Motor neuron (in vitro differentiated cells): ENCODE data around the gene UBE2E2. TPM values are rescaled to one million over a fixed set of nuclear protein-coding genes. Genes with fewer than 3 reads are reported as not detected.
A peak's percentile ranks its signal among the peaks of the same experiment; 100 is the strongest.

Experiments used
- ATAC-seq, 8 experiments: fragments of 200-7000 bp; cut with Tn5 transposase; replicated peaks in 6 of 8; 2 replicates each; pipeline ENCODE4 v1.8.0; 2021; ENCODE audit warnings: mild to moderate bottlenecking in 8 of 8, moderate library complexity in 8 of 8
- H3K27ac ChIP-seq, 2 donors: fragments of 250-450 bp; sonication (Bioruptor Pico); 2 replicates each; pipeline ENCODE4 v1.9.0; 2021; ENCODE audit warnings: antibody characterized with exemption in 2 of 2, mild to moderate bottlenecking in 2 of 2, moderate library complexity in 1 of 2
- H3K4me1 ChIP-seq, 2 donors: fragments of 250-450 bp; sonication (Bioruptor Pico); replicated peaks in 1 of 2; 2 replicates each; pipeline ENCODE4 v1.6.1; 2021; ENCODE audit warnings: antibody characterized with exemption in 2 of 2, mild to moderate bottlenecking in 2 of 2, moderate library complexity in 1 of 2
- H3K4me3 ChIP-seq, 5 donors: fragments of 250-450 bp; sonication (Bioruptor Pico); 2 replicates each; pipeline ENCODE4 v1.9.0; 2021; ENCODE audit warnings: antibody characterized with exemption in 5 of 5, mild to moderate bottlenecking in 5 of 5, moderate library complexity in 4 of 5
- WGBS, 10 experiments: fragments of 450-650 bp; shearing (Covaris generic); methylation state at CpG; one replicate each; pipeline ENCODE4 v1.0.0; 2022; 5-methylcytosine and 5-hydroxymethylcytosine counted together
- in situ Hi-C, 9 experiments: fragments of 400-800 bp; cut with MboI; loops; one replicate each; pipeline ENCODE4 v1.15.0; 2021; ENCODE audit warnings: low sequenced_read_pairs in 9 of 9, low pct_unique_long_range_greater_than_20kb in 2 of 9; ENCODE audit not compliant: unreplicated experiment in 9 of 9
- total RNA-seq, 8 experiments: library from RNA; unstranded; fragments of 300-600 nt; gene quantifications; 2 replicates each; pipeline versions ENCODE4 v1.2.3 to v1.2.4, GENCODE V29; 2022

UBE2E2 gene
- total RNA-seq, 8 experiments from 2014 or later, result 21.8 to 56.8 (median 46.5) TPM

GRCh38 chr3:23235264-23235663 lies 32.1 kb downstream of the UBE2E2 start:
- no peak for ATAC-seq
- 67 to 100% (median 100%) methylated on average over 1 of the region's 1 CpG; no CpG with 5 or more reads in 7 of the 10 experiments for WGBS, 10 experiments
- H3K27ac ChIP-seq, result no peak overlapping the region
- peaks cover 0 to 7% of the 10 kb centered on the region in 2 donors for H3K4me1 ChIP-seq
- H3K4me3 ChIP-seq, result no peak overlapping the region
- in situ Hi-C loops, result no loop called here

- no peak for ATAC-seq
- in situ Hi-C loops, result no loop called here
- Histone ChIP-seq H3K4me1 (peaks cover 0 to 7% of the 10 kb centered on the region in 2 donors), H3K4me3 (no peak overlapping the region), H3K27ac (no peak overlapping the region)
- WGBS, 10 experiments, result 68 to 95% (median 92%) methylated on average over 2 to 6 of the region's 6 CpGs; no CpG with 5 or more reads in 2 of the 10 experiments
These were observed 33.8 kb downstream of the UBE2E2 start for GRCh38 chr3:23236890-23237289.

DNA sequence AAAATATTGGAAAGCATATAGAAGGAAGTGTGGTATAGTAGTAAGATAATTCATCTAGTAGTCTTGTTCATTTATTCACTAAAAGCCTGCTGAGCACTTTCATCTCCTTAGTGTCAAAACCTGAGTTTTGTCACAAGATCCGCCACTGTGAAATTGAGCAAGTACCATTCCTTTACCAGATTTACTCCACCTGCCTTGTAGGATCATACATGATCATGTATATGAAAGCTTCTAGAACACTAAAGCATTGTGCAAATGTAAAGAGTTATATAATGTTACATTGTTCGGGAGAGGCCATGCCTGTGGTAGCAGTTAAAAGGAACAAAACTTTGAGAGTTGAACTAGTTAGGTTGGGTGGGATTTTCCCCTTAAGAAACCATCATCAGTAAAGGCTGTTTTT lies 35.0 kb downstream of the UBE2E2 start:
- ATAC-seq, result no peak
- Histone ChIP-seq H3K4me1 (peaks cover 0 to 7% of the 10 kb centered on the region in 2 donors), H3K4me3 (no peak overlapping the region), H3K27ac (no peak overlapping the region)
- WGBS, 10 experiments, result 93 to 100% (median 100%) methylated on average over 1 to 2 of the region's 2 CpGs; no CpG with 5 or more reads in 2 of the 10 experiments
- in situ Hi-C loops, result no loop called here

DNA sequence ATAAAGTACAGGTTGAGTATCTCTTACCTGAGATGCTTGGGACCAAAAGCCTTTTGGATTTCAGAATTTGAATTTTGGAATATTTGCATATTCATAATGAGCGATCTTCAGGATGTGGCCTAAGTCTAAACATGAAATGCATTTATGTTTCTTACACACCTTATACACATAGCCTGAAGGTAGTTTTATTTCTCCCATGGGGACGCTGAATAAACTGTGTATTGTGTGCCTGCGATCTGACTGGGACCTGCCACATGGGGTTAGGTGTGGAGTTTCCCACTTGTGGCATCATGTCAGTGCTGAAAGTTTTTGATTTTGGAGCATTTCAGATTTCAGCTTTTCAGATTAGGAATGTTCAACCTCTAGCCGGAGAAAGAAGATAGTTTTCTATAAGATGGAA lies 35.5 kb downstream of the UBE2E2 start:
- 13 to 100% (median 87%) methylated on average over 1 to 4 of the region's 4 CpGs for WGBS, 10 experiments
- Histone ChIP-seq H3K27ac (no peak overlapping the region), H3K4me1 (peaks cover 0 to 7% of the 10 kb centered on the region in 2 donors), H3K4me3 (no peak overlapping the region)
- peak in 1 of 8 experiments; percentile 19 for ATAC-seq
- in situ Hi-C loops, result no loop called here

DNA sequence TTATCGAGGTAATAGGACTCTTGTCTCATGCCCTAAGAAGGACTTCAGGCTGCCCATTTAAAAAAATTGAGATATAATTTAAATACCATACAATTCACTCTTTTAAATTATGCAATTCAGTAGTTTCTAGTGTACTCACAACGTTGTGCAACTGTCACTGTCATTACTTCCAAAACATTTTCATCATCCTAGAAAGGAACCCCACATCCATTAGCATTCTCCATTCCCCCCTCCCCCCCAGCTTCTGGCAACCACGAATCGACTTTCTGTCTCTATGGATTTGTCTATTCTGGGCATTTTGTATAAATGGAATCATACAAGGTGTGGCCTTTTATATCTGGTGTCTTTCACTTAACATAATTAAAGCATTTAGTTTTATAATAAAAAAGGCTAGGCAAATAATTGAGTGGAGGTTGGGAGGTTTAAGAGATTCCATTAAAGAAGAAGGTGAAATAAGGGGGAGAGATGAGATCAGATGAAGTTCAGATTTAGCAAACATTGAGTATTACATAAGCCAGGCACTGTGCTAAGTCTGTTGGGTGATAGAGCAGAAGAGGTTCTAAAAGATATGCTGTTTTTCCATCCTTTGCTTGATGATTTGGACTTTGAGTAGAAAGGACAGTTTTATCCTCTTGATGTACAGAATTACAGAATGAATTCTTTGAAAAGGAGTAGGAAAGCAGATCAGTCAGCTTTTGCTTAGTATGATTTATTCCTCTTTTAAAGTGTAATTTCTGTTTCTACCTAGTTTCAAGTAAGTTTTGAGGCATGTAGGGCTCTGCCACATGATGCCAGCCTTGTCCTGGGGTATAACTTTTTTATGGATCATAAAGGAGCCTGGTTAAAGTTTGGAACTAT lies 36.3 kb downstream of the UBE2E2 start:
- Histone ChIP-seq H3K27ac (no peak overlapping the region), H3K4me1 (peaks cover 0 to 7% of the 10 kb centered on the region in 2 donors), H3K4me3 (no peak overlapping the region)
- ATAC-seq, result peak in 4 of 8 experiments; percentile 23 to 50 (median 37)
- 0 to 100% (median 87%) methylated on average over 1 to 4 of the region's 4 CpGs; no CpG with 5 or more reads in 1 of the 10 experiments for WGBS, 10 experiments
- in situ Hi-C loops, result no loop called here

- Histone ChIP-seq H3K4me1 (peaks cover 0 to 7% of the 10 kb centered on the region in 2 donors), H3K4me3 (no peak overlapping the region), H3K27ac (no peak overlapping the region)
- no peak for ATAC-seq
- in situ Hi-C loops, result no loop called here
- WGBS, 10 experiments, result 57 to 100% (median 99%) methylated on average over 1 to 3 of the region's 3 CpGs
These were observed 37.2 kb downstream of the UBE2E2 start for GRCh38 chr3:23240171-23240785.

DNA sequence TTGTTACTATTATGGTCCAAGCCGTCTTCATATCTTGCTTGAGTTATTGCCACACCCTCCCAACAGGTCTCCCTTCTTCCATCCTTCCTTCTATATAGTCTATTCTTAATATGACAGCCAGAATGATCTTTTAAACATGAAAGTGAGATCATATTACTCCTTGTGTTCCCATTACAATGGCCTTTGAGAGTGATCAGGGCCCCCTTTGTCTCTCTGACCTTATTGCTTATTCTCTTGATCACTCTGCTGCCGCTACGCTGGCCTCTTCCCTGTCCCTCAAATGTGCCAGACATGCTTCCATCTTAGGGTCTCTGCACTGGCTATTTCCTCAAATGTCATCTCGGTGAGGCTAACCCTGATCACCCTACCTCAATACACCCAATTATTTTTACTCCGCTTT lies 38.1 kb downstream of the UBE2E2 start:
- in situ Hi-C loops, result no loop called here
- H3K4me3 ChIP-seq, result no peak overlapping the region
- peaks cover 0 to 7% of the 10 kb centered on the region in 2 donors for H3K4me1 ChIP-seq
- no peak for ATAC-seq
- WGBS, 10 experiments, result 47 to 100% (median 84%) methylated on average over 1 to 5 of the region's 5 CpGs
- H3K27ac ChIP-seq, result no peak overlapping the region

DNA sequence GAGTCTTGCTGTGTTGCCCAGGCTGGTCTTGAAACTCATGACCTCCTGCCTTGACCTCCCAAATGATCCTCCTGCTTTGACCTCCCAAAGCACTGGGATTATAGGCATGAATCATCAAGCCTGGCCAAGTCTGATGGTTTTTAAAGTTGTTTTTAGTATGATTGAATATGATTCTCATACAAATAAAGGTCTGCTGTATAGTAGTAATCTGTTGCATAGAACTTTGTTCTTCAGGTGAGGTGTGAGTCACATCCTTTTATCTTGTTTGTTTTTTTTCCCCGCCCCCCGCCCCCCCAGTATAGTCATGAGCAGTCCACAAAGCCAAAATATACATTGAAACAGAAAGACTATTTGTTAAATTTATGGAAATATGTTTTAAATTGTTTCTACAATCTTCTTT lies 39.0 kb downstream of the UBE2E2 start:
- in situ Hi-C loops, result no loop called here
- H3K4me1 ChIP-seq, result no peaks in the 10 kb centered on the region
- no peak overlapping the region for H3K4me3 ChIP-seq
- H3K27ac ChIP-seq, result no peak overlapping the region
- WGBS, 10 experiments, result 82 to 100% (median 88%) methylated on average over 1 to 2 of the region's 2 CpGs; no CpG with 5 or more reads in 4 of the 10 experiments
- ATAC-seq, result no peak

DNA sequence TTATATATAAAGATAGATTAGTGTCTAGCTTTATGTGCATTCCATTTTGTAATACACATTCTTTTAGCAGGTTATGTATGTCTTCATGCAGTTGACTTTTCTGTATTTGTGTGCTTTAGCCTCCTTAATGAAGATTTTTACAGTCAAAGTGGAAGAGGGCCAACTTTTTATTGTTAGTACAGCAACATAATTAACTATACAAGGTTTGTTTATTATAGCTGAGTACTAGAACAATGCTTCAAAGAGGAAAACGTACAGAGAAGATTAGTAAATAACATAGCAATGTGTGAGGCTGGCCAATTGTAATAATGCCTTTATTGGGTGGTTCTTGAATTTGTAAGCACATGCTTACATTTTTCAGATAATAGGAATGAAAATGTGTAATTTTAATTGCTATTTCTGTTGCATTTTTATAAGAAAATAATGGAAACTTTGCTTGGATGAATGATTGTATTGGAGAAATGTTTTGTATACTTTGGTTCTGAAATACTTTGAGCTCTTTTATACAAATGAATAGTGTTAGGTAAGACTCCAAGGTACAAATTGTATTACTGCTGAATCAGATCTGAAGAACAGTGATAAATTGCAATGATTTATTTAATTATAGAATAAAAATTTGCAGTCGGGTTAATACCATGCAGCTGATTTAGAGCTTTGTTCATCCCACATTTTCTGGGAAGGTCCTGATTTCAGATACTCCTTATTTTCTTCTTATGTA lies 41.4 kb downstream of the UBE2E2 start:
- Histone ChIP-seq H3K4me3 (no peak overlapping the region), H3K27ac (no peak overlapping the region), H3K4me1 (no peaks in the 10 kb centered on the region)
- in situ Hi-C loops, result no loop called here
- WGBS, 10 experiments, result 0 to 89% (median 60%) methylated on average over 1 to 2 of the region's 2 CpGs
- peak in 1 of 8 experiments; percentile 79 for ATAC-seq

DNA sequence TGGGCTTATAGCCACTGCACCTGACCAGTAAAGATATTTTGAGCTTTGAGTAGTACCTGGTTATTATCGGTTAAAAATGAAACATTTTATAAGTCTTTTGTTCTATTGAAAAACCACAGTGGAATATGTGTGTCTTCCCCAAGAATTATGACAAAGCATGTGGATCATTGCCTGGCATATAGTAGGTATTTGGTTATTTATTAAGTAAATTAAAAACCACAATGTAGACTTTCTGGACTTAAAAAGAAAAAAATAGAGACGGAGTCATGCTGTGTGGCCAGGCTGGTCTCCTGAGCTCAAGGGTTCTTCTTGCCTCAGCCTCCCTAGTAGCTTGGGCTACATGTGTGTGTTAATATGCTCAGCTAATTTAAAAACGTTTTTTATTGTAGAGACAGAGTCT lies 43.5 kb downstream of the UBE2E2 start:
- in situ Hi-C loops, result no loop called here
- Histone ChIP-seq H3K4me3 (no peak overlapping the region), H3K27ac (no peak overlapping the region), H3K4me1 (no peaks in the 10 kb centered on the region)
- WGBS, 10 experiments, result 14 to 100% (median 70%) methylated on average over 1 to 3 of the region's 3 CpGs; no CpG with 5 or more reads in 1 of the 10 experiments
- no peak for ATAC-seq

DNA sequence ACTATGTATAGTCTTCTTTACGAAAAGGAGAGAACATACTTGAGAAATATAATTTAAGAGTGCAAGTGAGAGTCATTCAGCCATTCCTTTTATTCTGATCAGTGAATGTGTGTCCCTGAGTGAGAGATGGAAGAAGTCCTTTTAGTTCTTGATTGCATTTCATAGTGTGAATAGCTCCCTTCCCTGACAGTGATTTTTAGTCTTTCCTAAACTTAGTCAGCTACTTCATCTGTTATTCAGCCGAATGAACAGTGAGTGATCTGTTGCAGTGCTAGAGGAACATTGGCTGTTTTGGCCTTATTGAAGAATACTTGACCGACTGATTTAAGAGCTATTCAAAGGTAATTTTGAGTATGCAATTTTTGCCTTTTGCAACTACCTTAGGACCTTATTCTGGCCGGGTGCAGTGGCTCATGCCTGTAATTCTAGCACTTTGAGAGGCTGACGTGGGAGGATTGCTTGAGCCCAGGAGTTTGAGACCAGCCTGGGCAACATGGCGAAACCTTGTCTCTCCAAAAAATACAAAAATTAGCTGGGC lies 45.5 kb downstream of the UBE2E2 start:
- no peak for ATAC-seq
- 90 to 100% (median 96%) methylated on average over 1 to 6 of the region's 6 CpGs; no CpG with 5 or more reads in 2 of the 10 experiments for WGBS, 10 experiments
- Histone ChIP-seq H3K4me1 (no peaks in the 10 kb centered on the region), H3K4me3 (no peak overlapping the region), H3K27ac (no peak overlapping the region)
- in situ Hi-C loops, result no loop called here

- in situ Hi-C loops, result no loop called here
- Histone ChIP-seq H3K4me1 (peaks cover 0 to 8% of the 10 kb centered on the region in 2 donors), H3K27ac (no peak overlapping the region), H3K4me3 (no peak overlapping the region)
- no peak for ATAC-seq
- WGBS, 10 experiments, result 83 to 100% (median 100%) methylated on average over 1 of the region's 1 CpG; no CpG with 5 or more reads in 1 of the 10 experiments
These were observed 46.8 kb downstream of the UBE2E2 start for GRCh38 chr3:23249961-23250360.

GRCh38 chr3:23252122-23252521 lies 49.0 kb downstream of the UBE2E2 start:
- 80 to 100% (median 96%) methylated on average over 1 of the region's 1 CpG; no CpG with 5 or more reads in 6 of the 10 experiments for WGBS, 10 experiments
- no peak for ATAC-seq
- peaks cover 4 to 8% of the 10 kb centered on the region in 2 donors for H3K4me1 ChIP-seq
- H3K27ac ChIP-seq, result no peak overlapping the region
- in situ Hi-C loops, result no loop called here
- no peak overlapping the region for H3K4me3 ChIP-seq
